Neural crest cell (in vitro differentiated cells): ENCODE data around the gene PLCL2. TPM values are rescaled to one million over a fixed set of nuclear protein-coding genes. Genes with fewer than 3 reads are reported as not detected.

Experiments
- DNase-seq: peaks from one replicate; pipeline ENCODE4 v3.0.0; 2021; ENCODE audit warnings: low read depth, mixed read lengths, low spot score
- H3K27ac Mint-ChIP-seq: one replicate; pipeline ENCODE4 v1.8.0; 2021; ENCODE audit warnings: mild to moderate bottlenecking, mixed read lengths; ENCODE audit not compliant: unreplicated experiment
- H3K27me3 Mint-ChIP-seq: 2 replicates; pipeline ENCODE4 v1.8.0; 2021; ENCODE audit warnings: low read depth, mild to moderate bottlenecking, mixed read lengths
- H3K36me3 Mint-ChIP-seq: 2 replicates; pipeline ENCODE4 v1.8.0; 2021; ENCODE audit warnings: low read depth, mild to moderate bottlenecking, mixed read lengths
- H3K4me1 Mint-ChIP-seq: 2 replicates; pipeline ENCODE4 v1.8.0; 2021; ENCODE audit warnings: mixed read lengths
- H3K4me3 Mint-ChIP-seq: one replicate; pipeline ENCODE4 v1.8.0; 2021; ENCODE audit warnings: mild to moderate bottlenecking, mixed read lengths
- H3K9me3 Mint-ChIP-seq: 2 replicates; pipeline ENCODE4 v1.8.0; 2021; ENCODE audit warnings: mixed read lengths
- total RNA-seq: library from RNA; stranded (reverse); gene quantifications from 2 replicates; pipeline ENCODE4 v1.2.1, GENCODE V29; 2021
- TF ChIP-seq, protein P1 (sequence below): fragments of 200-600 bp; sonication (generic); conservative IDR thresholded peaks from 2 replicates; pipeline ENCODE4 v1.5.0; 2021; ENCODE audit warnings: antibody characterized with exemption, mild to moderate bottlenecking

Gene PLCL2
- total RNA-seq, 1 donor from 2014 or later: 10.5 TPM

DNA sequence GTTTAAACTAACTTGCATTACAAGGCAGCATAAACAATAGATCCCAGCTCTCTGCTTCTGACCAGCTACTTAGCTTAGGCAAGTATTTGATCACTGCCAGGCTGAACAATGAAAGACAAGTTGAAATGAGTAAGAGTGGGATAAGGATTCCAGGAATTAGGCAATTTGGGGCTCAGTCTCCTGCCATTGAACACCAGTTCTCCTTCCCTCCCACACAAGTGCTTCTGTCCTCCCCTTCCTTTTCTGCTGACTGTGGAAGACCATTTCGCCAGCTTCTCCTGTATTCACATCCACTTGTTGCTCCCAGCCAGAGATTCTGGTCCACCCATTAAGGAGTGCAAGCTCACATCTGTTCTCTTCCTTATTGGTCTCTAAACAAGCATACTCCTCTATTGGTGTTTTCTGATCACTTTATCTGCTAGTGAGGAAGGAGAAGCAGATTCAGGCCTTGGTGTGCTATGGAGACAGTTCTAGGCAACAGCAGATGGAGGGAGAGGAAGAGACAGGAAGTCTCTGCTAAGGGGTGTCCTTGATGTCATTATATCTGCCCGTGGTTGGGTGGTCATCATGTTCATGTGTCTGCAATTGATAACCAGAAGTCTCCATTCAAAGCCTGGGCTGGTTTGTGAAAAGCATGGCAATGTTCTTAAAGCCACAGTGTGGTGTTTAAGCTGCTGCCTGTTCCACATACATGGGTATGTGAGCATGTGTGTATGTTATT lies 121.5 kb downstream of the PLCL2 start:
- DNase-seq: no peak
- Mint-ChIP-seq H3K9me3 (peaks cover under 1% of the 10 kb centered on the region), H3K4me3 (no peak overlapping the region), H3K27me3 (no peaks in the 10 kb centered on the region), H3K4me1 (peaks cover 19% of the 10 kb centered on the region), H3K36me3 (peaks cover 8% of the 10 kb centered on the region), H3K27ac (no peak overlapping the region)
- TF ChIP-seq, protein P1, sequence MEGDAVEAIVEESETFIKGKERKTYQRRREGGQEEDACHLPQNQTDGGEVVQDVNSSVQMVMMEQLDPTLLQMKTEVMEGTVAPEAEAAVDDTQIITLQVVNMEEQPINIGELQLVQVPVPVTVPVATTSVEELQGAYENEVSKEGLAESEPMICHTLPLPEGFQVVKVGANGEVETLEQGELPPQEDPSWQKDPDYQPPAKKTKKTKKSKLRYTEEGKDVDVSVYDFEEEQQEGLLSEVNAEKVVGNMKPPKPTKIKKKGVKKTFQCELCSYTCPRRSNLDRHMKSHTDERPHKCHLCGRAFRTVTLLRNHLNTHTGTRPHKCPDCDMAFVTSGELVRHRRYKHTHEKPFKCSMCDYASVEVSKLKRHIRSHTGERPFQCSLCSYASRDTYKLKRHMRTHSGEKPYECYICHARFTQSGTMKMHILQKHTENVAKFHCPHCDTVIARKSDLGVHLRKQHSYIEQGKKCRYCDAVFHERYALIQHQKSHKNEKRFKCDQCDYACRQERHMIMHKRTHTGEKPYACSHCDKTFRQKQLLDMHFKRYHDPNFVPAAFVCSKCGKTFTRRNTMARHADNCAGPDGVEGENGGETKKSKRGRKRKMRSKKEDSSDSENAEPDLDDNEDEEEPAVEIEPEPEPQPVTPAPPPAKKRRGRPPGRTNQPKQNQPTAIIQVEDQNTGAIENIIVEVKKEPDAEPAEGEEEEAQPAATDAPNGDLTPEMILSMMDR: no peak

DNA sequence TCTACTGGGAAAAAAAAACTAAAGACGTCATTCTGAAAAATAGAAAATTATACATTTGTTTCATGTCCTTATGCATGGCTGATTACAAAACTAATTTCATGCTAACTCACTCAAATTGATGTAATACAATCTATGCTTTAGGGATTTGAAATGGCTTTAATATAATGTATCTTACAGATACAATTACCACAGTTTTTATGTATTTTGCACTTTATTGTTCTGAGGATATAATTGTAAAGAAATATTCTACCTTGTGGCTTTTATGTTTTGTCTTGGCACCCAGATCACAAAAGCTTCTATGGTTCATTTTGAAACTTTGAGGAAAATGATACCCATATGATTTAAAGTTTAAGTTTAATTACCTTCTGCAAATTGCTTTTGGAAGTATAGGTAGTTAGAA lies 122.5 kb downstream of the PLCL2 start:
- no peak overlapping the region for H3K4me3 Mint-ChIP-seq
- no peaks in the 10 kb centered on the region for H3K27me3 Mint-ChIP-seq
- peaks cover 19% of the 10 kb centered on the region for H3K4me1 Mint-ChIP-seq
- H3K9me3 Mint-ChIP-seq: no peaks in the 10 kb centered on the region
- peaks cover 8% of the 10 kb centered on the region for H3K36me3 Mint-ChIP-seq
- DNase-seq: no peak
- no peak overlapping the region for H3K27ac Mint-ChIP-seq
- TF ChIP-seq, protein P1: no peak

DNA sequence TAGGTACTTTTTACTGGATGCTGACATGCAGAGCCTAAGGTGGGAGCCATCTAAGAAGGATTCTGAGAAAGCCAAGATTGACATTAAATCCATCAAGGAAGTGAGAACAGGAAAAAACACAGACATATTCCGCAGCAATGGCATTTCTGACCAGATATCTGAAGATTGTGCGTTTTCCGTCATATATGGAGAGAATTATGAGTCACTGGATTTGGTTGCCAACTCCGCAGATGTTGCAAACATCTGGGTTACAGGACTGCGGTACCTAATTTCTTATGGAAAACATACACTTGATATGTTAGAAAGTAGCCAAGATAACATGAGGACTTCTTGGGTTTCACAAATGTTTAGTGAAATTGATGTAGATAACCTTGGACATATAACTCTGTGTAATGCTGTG lies 125.1 kb downstream of the PLCL2 start:
- Mint-ChIP-seq H3K4me1 (peaks cover 20% of the 10 kb centered on the region), H3K27ac (no peak overlapping the region), H3K9me3 (no peaks in the 10 kb centered on the region), H3K36me3 (peaks cover 8% of the 10 kb centered on the region), H3K27me3 (no peaks in the 10 kb centered on the region), H3K4me3 (no peak overlapping the region)
- no peak for DNase-seq
- TF ChIP-seq, protein P1: no peak

DNA sequence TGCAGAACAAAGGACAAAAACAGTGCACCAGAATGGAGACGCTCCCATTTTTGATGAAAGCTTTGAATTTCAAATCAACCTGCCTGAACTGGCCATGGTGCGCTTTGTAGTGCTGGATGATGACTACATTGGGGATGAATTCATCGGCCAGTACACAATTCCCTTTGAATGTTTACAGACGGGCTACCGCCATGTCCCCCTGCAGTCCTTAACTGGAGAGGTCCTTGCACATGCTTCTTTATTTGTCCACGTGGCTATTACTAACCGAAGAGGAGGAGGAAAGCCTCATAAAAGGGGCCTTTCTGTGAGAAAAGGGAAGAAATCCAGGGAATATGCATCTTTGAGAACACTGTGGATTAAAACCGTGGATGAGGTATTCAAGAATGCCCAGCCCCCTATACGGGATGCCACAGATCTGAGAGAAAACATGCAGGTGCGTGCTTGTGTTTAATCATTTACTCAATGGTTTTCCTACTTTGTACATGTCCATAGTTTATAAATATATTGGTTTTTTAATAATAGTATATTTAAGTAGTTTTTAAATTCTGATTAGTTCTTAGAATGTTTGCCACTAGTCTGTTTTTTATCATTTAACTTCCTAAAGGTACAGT lies 127.1 kb downstream of the PLCL2 start:
- TF ChIP-seq, protein P1: no peak
- Mint-ChIP-seq H3K36me3 (peaks cover 8% of the 10 kb centered on the region), H3K27ac (no peak overlapping the region), H3K4me1 (peaks cover 5% of the 10 kb centered on the region), H3K27me3 (no peaks in the 10 kb centered on the region), H3K4me3 (no peak overlapping the region), H3K9me3 (no peaks in the 10 kb centered on the region)
- DNase-seq: no peak

DNA sequence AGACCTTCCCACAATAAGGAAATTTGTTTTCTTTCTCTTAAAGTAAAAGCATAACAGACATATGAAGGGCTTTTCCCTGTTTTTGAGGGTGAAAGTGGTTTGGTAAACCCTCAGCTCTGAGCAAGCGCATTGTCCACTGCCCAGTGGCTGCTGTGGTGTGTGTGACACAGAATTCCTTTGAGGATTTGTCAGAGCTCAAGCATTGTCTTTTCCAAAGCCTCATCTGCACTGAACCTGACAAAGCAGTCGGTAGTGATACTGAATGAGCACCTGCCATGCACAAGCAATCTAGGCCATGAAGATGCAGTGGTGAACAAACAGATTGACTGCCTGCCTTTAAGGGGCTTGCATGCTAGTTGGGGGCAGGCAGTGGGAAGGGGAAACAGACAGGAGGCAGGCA lies 128.3 kb downstream of the PLCL2 start:
- Mint-ChIP-seq H3K36me3 (peaks cover 8% of the 10 kb centered on the region), H3K27ac (no peak overlapping the region), H3K9me3 (no peaks in the 10 kb centered on the region), H3K4me3 (no peak overlapping the region), H3K4me1 (peaks cover 5% of the 10 kb centered on the region), H3K27me3 (no peaks in the 10 kb centered on the region)
- TF ChIP-seq, protein P1: no peak
- no peak for DNase-seq
